ENCODE measurements around the gene DUOX2.
"Not testable (repeated sequence)": the region's sequence is repeated elsewhere in the genome, so short reads cannot be mapped to it uniquely, and the experiment has no call there.

DUOX2 gene

GRCh38 chr15:45097466-45097865, 16.5 kb downstream of the DUOX2 start:
- DNase-seq = no peak

DNA sequence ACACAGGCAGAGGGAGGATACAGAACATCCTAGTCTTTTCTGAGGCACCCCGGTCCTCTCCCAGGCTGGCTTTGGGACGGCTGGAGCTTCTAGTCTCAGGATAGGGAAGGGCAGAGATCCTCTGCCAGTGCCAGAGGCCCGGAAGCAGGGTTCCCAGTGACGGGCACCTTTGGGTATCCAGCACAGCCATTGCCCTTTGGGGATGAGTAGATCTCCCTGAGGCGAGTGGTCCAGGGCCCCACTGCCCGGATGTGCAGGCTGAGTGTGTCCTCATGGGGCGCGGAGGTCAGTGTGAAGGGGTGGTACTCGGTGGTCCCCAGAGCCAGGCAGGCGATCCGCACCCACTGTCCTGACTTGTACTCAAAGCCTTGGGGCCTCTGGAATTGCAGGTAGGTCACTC, 18.3 kb downstream of the DUOX2 start:
- DNase-seq = no peak

- no peak for DNase-seq
Measured at GRCh38 chr15:45094358-45094730, 19.6 kb downstream of the DUOX2 start.

GRCh38 chr15:45093622-45094357, 20.2 kb downstream of the DUOX2 start:
- no peak for DNase-seq

DNA sequence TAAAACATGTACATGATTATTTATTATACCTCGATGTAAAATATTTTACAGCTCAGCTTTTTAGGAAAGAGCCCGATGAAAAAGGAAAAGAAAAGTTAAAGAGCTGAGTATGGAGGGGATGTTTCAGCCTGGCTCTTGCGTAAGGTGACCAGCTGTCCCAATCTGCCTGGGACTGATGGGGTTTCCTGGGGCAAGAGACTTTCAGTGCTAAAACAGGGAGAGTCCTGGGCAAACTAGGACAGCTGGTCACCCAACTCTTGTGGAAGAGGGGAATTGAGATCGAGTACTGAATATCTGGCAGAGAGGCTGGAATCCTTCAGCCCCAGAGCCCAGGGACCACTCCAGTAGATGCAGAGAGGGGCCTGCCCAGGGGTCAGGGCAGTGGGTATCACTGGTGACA, 21.0 kb downstream of the DUOX2 start:
- no peak for DNase-seq

DNA sequence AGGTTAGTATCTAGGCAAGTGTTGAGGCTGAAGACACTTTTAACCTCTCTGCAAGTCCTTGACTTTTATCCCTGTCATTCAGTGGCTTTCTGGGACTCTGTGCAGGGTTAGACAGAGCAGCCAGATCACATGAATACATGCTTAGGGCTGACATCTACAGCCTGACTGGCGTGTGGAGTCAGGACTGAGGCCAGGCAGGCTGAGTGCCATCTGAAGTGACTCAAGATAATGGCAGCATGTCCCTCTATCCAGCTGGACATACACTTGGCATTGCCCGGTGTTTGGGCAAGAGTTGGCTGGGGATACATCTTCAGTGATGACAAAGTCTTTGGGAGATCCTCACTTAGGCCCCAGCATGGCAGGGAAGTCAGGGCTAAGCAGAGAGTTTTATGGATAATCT, 22.4 kb downstream of the DUOX2 start:
- no peak for DNase-seq

DNA sequence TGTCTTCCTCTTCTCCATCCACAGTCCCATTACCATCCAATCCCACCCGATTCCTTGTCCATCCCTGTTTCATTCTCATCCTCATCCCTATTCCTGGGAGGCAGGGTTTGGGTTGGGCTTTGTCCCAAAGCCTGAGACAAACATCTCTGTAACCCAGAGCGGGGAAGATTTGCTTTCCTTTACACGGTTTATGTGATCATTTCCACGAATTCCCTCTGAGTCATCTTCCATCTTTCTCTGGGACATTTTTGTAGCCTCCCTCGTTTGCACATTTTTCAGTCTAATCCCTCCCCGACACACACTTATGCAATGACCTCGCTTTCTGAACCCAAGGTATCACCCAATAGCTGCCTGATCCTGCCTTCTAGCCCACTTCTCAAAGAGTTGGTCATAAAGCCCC, 22.8 kb downstream of the DUOX2 start:
- DNase-seq = no peak

- DNase-seq = no peak
Measured at GRCh38 chr15:45089712-45090373, 24.1 kb downstream of the DUOX2 start.

DNA sequence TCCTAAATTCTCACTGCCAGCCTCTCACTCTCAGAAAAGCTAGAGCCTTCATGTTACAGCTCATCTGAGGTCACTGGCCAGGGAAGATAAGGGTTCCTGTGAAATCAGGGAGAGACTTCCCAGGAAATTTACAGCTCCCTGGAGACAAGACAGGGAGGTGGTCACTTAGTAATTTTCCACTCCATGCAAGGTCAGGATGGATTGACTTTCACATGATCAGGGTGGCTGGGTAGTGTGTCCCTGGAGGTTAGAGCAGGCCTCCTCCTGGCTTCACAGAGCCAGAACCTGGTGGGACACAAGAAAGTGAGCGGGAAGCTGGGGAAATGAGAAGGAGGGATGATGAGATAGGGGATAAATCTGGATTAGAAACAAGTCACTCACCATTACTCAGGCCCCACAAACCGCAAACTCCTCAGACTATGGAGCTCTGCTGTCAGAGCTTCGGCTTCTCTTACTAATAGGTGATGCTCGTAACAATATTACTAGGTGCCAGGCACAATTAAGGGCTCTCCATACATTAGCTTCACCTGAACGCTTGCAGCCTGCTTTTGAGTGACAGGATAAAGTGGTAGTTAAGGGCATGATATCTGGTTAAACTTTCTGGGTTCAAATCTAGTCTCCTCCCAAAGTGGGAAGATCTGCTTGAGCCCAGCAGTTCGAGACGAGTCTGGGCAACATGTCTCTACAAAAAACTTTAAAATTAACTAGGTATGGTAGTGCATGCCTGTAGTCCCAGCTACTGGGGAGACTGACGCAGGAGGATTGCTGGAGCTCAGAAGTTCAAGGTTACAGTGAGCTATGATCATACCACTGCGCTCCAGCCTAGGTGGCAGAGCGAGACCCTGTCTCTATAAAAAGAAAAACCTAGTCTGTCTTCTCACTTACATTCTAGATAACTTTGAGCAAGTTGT, 24.9 kb downstream of the DUOX2 start:
- no peak for DNase-seq

GRCh38 chr15:45087513-45087912, 26.5 kb downstream of the DUOX2 start:
- no peak for DNase-seq

GRCh38 chr15:45084163-45084562, 29.8 kb downstream of the DUOX2 start:
- no peak for DNase-seq

- no peak for DNase-seq
Measured at GRCh38 chr15:45083223-45083622, 30.7 kb downstream of the DUOX2 start.

GRCh38 chr15:45082412-45082811, 31.6 kb downstream of the DUOX2 start:
- DNase-seq = not testable (repeated sequence)

GRCh38 chr15:45080593-45080992, 33.4 kb downstream of the DUOX2 start:
- DNase-seq = not testable (repeated sequence)

DNA sequence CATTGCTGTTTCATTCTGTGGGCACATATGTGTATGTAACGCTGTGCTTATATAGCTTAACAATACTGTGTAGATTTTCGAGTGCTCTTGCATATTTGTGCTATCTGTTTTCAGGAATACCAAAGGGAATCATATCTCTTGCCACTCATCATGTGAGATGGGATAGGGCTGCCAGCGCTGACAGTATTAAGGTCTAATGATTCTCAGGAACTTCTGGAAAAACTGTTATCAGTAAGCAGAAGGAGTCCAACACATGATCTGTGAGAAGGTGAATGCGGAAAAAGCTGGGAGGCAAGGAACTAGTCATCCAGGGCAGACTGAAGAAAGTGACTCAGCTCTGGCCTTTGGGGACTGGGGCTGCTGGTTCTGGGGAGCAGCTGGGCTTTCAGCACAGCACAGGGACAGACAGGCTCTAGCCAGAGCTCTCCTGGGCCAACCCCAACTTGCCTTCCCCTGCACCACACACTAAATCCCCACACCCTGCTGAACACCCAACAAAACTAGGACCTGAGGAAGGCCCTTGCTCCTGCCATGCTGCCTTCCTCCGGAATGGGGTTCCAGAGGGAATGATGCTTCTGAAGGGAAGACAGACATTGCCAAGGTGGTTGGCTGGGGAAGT, 34.2 kb downstream of the DUOX2 start:
- DNase-seq = not testable (repeated sequence)

GRCh38 chr15:45079201-45079600, 34.8 kb downstream of the DUOX2 start:
- DNase-seq = peak; percentile 38

DNA sequence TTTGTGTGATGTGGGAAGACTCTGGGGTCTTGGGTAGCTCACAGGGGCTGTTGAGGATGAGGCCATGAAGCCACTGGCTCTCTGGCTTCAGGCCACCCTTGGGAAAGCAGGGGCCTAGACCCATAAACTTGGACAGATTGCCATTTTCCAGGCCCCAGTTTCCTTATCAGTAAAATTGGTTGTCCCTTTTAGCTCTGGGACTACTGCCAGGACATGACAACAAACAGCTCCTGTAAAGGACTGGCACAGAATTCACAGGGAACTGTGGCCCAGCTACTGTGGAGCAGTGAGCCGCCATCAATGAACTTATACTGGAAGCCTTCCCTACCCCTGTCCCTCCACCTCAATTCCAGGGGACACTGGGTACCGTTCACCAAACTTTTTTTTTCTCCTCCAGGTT, 36.6 kb downstream of the DUOX2 start:
- DNase-seq = not testable (repeated sequence)

DNA sequence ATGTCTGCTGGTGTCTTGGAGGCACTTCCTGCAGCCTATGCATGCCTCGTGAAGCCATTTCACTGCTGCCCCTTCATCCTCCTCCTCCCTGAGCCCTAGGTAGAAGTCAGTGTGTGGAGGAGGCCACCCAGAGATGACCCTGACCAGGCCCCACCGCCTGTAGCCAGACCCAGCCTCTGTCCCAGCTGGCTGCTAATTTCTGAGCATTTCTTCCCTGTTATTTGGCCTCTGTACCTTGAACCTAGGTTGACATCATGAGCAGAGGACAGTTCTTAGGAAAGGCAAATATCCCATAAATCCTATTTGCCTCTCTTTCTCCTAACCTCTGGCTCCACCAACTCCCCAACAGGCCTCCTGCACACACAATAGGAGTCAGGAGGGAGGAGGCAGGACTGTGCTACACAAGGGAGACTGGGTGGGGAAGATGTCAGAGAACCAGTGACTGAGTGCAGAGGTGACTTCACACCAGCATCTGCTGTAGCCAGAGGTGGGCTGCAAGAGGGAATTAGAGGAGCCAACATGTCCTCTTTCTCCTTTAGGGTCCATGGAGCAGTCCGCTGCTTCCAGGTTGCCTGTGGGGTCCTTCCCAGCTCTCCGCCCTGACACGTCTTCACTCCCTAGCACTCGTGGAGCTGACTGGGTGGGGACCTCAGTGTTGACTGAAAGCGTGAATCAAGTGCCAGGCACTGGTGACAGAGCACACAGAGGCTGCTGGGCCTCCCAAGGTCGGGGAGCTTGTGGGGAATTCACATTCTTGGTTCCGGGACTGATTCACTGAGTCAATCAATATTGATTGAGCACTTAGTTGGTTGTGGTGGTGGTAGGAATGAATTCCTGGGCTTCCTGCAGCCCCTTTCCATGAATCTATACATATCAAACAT, 38.3 kb downstream of the DUOX2 start:
- not testable (repeated sequence) for DNase-seq

- DNase-seq = not testable (repeated sequence)
Measured at GRCh38 chr15:45073602-45074001, 40.4 kb downstream of the DUOX2 start.

- not testable (repeated sequence) for DNase-seq
Measured at GRCh38 chr15:45069942-45070360, 44.0 kb downstream of the DUOX2 start.

DNA sequence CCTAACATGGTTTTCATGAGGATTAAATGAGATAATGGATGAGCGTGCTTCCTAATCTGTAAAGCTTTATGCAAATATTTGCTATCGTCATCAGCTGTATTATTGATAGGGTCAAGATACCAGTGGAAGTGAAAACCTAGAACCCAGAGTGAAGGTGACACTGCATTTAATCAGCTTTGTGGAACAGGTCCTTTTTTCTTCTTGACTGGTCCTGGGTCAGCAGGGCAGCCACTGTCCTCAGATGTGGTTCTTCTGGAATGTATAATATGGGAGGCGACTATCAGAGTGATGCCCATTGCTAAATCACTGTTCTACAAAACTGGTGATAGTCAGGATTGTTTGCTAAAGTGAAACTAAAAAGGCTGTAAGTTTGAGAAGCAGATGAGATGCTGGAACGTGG, 49.6 kb downstream of the DUOX2 start:
- DNase-seq = no peak

DNA sequence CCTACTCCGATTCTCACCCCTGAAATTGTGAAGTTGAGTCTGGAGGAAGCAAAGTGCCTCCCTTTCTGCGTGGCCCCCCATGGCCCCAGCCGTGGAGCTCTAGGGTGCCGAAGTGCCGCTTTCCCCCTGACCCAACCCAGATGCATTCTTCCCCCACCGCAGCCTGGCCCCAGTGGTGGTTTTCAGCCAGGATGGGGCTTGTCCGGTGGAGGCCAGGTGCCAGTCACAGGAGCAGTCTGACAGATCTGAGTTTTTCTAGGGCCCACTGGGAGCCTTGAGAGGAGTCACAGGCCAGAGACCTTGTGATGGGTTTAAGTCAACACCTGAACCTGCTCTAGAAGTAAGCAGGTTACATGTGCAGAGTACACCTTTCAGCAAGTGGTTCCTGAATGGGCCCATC, 51.7 kb downstream of the DUOX2 start:
- DNase-seq = not testable (repeated sequence)
